GM12878 (cell line): Measurements from ENCODE around the gene CTDNEP1. TPM values are rescaled to one million over a fixed set of nuclear protein-coding genes. Genes with fewer than 3 reads are reported as not detected.

Source experiments
- ATAC-seq: fragments of 200-7000 bp; cut with Tn5 transposase; 3 replicates; pipeline ENCODE4 v1.9.1; 2020; ENCODE audit warnings: mild to moderate bottlenecking, moderate library complexity
- BruUV-seq: library from RNA; stranded (reverse); fragments of 400-500 nt; replicated peaks from 2 replicates; lab custom pipeline; 2021; lab: Mats Ljungman, UMichigan
- CTCF ChIA-PET: fragments of 300-600 bp; sonication (Branson Sonifier 250); formaldehyde crosslinking; extraction: SDS; loops from one replicate; lab custom pipeline; 2021; ENCODE audit warnings: inconsistent platforms; lab: Yijun Ruan, JAX
- POLR2A ChIA-PET: fragments of 350-600 bp; formaldehyde crosslinking; extraction: SDS; loops from one replicate; lab custom pipeline; 2021; ENCODE audit warnings: inconsistent platforms; lab: Charles Lee
- RAD21 ChIA-PET: fragments of 300-600 bp; sonication (Branson Sonifier 250); formaldehyde crosslinking; loops from one replicate; lab custom pipeline; 2023; ENCODE audit warnings: antibody characterized with exemption; ENCODE audit not compliant: unreplicated experiment; lab: Charles Lee
- SMC1A ChIA-PET: fragments of 300-600 bp; sonication (Branson Sonifier 250); formaldehyde crosslinking; loops from one replicate; lab custom pipeline; 2023; ENCODE audit not compliant: unreplicated experiment, uncharacterized antibody; lab: Charles Lee
- DNase-seq: peaks from one replicate; pipeline ENCODE4 v3.0.0-alpha.2; 2011; ENCODE audit warnings: low read depth, low spot score
- FAIRE-seq: peaks from 3 replicates; lab custom pipeline; 2011; peaks lifted over from hg19 to GRCh38; lab: Jason Lieb, UNC
- H2AFZ ChIP-seq: 2 replicates; pipeline ENCODE4 v1.6.0; 2011; ENCODE audit warnings: low read depth, low read length, control low read depth; ENCODE audit not compliant: control insufficient read depth
- H3K27ac ChIP-seq: 2 replicates; pipeline ENCODE4 v1.5.1; 2011; ENCODE audit warnings: control low read depth; ENCODE audit not compliant: control insufficient read depth, insufficient read depth
- H3K27me3 ChIP-seq, 2 experiments: replicated peaks in 1 of 2; 2 replicates each; pipeline versions ENCODE4 v1.6.0 to v1.6.1; 2011; ENCODE audit warnings: low read length in 1 of 2; ENCODE audit not compliant: control insufficient read depth in 2 of 2, insufficient read depth in 2 of 2
- H3K36me3 ChIP-seq, 2 experiments: 2 replicates each; pipeline ENCODE4 v1.5.1; 2011; ENCODE audit warnings: low read length in 1 of 2; ENCODE audit not compliant: control insufficient read depth in 2 of 2, insufficient read depth in 2 of 2
- H3K4me1 ChIP-seq: 2 replicates; pipeline ENCODE4 v1.6.1; 2011; ENCODE audit warnings: mild to moderate bottlenecking, low read length, moderate library complexity, mixed read lengths; ENCODE audit not compliant: control insufficient read depth, insufficient read depth
- H3K4me2 ChIP-seq: 2 replicates; pipeline ENCODE4 v1.6.0; 2011; ENCODE audit warnings: control low read depth; ENCODE audit not compliant: control insufficient read depth, insufficient read depth
- H3K4me3 ChIP-seq: fragments of 200-600 bp; sonication (generic); 2 replicates; pipeline ENCODE4 v1.5.1; 2016
- H3K79me2 ChIP-seq: 2 replicates; pipeline ENCODE4 v1.6.0; 2011; ENCODE audit warnings: low read length; ENCODE audit not compliant: control insufficient read depth, insufficient read depth
- H3K9ac ChIP-seq: 2 replicates; pipeline ENCODE4 v1.8.0; 2011; ENCODE audit warnings: low read length, control low read depth, mixed read lengths; ENCODE audit not compliant: control insufficient read depth, insufficient read depth
- H3K9me3 ChIP-seq: replicated peaks from 3 replicates; pipeline ENCODE4 v1.5.1; 2011; ENCODE audit warnings: mild to moderate bottlenecking, low read length; ENCODE audit not compliant: control insufficient read depth, insufficient read depth
- H4K20me1 ChIP-seq: 2 replicates; pipeline ENCODE4 v1.6.0; 2011; ENCODE audit not compliant: control insufficient read depth, insufficient read depth
- BMI1 ChIP-seq: fragments of 450-650 bp; IDR thresholded peaks from 2 replicates; pipeline ENCODE4 v1.6.1; 2016; ENCODE audit warnings: mild to moderate bottlenecking, moderate library complexity, borderline replicate concordance
- DPF2 ChIP-seq: fragments of 450-650 bp; IDR thresholded peaks from 2 replicates; pipeline ENCODE4 v1.6.1; 2017; ENCODE audit warnings: mild to moderate bottlenecking
- IKZF1 ChIP-seq: fragments of 450-650 bp; conservative IDR thresholded peaks from 2 replicates; pipeline ENCODE4 v1.6.1; 2017; ENCODE audit warnings: antibody characterized with exemption, mild to moderate bottlenecking
- JUND ChIP-seq: IDR thresholded peaks from 2 replicates; pipeline ENCODE4 v1.6.1; 2012; ENCODE audit warnings: low read depth, mild to moderate bottlenecking, low read length, improper control_type of control experiment, moderate library complexity
- NR2C2 ChIP-seq: IDR thresholded peaks from 2 replicates; pipeline ENCODE4 v1.6.1; 2011; ENCODE audit warnings: borderline replicate concordance, low read depth; ENCODE audit not compliant: control insufficient read depth, insufficient read length
- NRF1 ChIP-seq: conservative IDR thresholded peaks from 2 replicates; pipeline ENCODE4 v1.6.1; 2011; ENCODE audit warnings: mild to moderate bottlenecking, low read depth, low read length, improper control_type of control experiment
- RB1 ChIP-seq: fragments of 450-650 bp; formaldehyde crosslinking; IDR thresholded peaks from 2 replicates; pipeline ENCODE4 v1.6.1; 2017; ENCODE audit warnings: mild to moderate bottlenecking, borderline replicate concordance
- WGBS: methylation state at CpG from one replicate; pipeline ENCODE4 v1.1.6; 2016; ENCODE audit warnings: low lambda C conversion rate; ENCODE audit not compliant: insufficient replicate concordance, insufficient coverage; ENCODE audit errors: missing lambda C conversion rate; 5-methylcytosine and 5-hydroxymethylcytosine counted together
- in situ Hi-C: fragments of 300-500 bp; cut with MboI; formaldehyde crosslinking; loops from 9 replicates; pipeline ENCODE4 v1.14.3; 2018; ENCODE audit warnings: mixed read lengths
- intact Hi-C: fragments of 100-400 bp; cut with micrococcal nuclease; formaldehyde crosslinking; loops from one replicate; pipeline ENCODE4 v1.14.2; 2022; ENCODE audit not compliant: unreplicated experiment
- polyA plus RNA-seq, 11 experiments: library from polyadenylated mRNA; depleted of rRNA in 4 of 11; unstranded in 6 of 11; stranded (reverse) in 5 of 11; fragments of >200 nt; fragmentation: Nextera tagmentation in 4 of 11; fragmentation: Illumina TruSeq in 1 of 11; extraction: Ambion mirVana in 4 of 11; extraction: Trizol in 1 of 11; gene quantifications; 1 replicate in 1 of 11; 2 replicates in 10 of 11; pipeline versions ENCODE4 v1.2.1 to v1.2.3, GENCODE V29; 2011 to 2016; ENCODE audit warnings: inconsistent platforms in 2 of 11, missing spikeins in 2 of 11, low read depth in 1 of 11
- total RNA-seq, 4 experiments: library from RNA; depleted of rRNA in 3 of 4; stranded (reverse); fragments of >200 nt in 3 of 4; fragmentation: Illumina TruSeq in 1 of 4; extraction: Trizol in 1 of 4; gene quantifications; 2 replicates each; pipeline versions ENCODE4 v1.2.1 to v1.2.3, GENCODE V29; 2013 to 2021
- TF ChIP-seq, protein P1 (sequence below): IDR thresholded peaks from 2 replicates; pipeline ENCODE4 v1.6.1; 2012; ENCODE audit warnings: improper control_type of control experiment, low read depth, low read length; ENCODE audit not compliant: insufficient replicate concordance

CTDNEP1 gene
- total and polyA plus RNA-seq, 10 of the 15 experiments (the other 5 are each of a cell fraction or from before 2014, with no cell fraction given) = 23.7 to 176 (median 30.3) TPM

DNA sequence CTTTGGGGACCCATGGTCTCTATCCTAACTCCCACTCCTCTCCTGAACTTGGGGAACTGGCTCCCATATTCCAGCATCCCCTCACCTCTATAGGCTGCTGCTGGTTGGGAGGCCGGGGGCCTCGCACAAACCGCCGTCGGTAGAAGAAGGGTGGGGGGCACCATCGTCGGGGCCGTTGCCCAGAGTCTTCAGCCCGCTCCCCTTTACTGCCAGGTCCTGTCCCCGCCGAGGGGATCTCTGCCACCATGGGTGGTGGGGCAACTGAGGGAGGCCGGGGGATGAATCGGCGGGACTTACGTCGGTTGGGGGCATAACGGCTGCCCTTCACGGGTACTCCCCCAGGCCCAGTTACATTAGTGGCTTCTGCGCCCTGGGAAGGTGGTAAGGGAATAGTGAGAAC is 38.6 kb upstream of the CTDNEP1 start:
- Histone ChIP-seq H3K4me3 (no peak overlapping the region), H3K4me2 (no peak overlapping the region), H3K36me3 (no peaks in the 10 kb centered on the region), H3K9ac (no peak overlapping the region), H2AFZ (no peak overlapping the region), H3K27ac (no peak overlapping the region), H3K79me2 (no peaks in the 10 kb centered on the region), H3K4me1 (peaks cover 3% of the 10 kb centered on the region), H4K20me1 (no peaks in the 10 kb centered on the region; the same call in 1 of the 2 replicates)
- DNase-seq (no peak), ATAC-seq (no peak), FAIRE-seq (no peak)
- ChIA-PET SMC1A (no interaction called here), RAD21 (no interaction called here), POLR2A (no interaction called here)
- in situ Hi-C loops = no loop called here
- TF ChIP-seq, protein P1, sequence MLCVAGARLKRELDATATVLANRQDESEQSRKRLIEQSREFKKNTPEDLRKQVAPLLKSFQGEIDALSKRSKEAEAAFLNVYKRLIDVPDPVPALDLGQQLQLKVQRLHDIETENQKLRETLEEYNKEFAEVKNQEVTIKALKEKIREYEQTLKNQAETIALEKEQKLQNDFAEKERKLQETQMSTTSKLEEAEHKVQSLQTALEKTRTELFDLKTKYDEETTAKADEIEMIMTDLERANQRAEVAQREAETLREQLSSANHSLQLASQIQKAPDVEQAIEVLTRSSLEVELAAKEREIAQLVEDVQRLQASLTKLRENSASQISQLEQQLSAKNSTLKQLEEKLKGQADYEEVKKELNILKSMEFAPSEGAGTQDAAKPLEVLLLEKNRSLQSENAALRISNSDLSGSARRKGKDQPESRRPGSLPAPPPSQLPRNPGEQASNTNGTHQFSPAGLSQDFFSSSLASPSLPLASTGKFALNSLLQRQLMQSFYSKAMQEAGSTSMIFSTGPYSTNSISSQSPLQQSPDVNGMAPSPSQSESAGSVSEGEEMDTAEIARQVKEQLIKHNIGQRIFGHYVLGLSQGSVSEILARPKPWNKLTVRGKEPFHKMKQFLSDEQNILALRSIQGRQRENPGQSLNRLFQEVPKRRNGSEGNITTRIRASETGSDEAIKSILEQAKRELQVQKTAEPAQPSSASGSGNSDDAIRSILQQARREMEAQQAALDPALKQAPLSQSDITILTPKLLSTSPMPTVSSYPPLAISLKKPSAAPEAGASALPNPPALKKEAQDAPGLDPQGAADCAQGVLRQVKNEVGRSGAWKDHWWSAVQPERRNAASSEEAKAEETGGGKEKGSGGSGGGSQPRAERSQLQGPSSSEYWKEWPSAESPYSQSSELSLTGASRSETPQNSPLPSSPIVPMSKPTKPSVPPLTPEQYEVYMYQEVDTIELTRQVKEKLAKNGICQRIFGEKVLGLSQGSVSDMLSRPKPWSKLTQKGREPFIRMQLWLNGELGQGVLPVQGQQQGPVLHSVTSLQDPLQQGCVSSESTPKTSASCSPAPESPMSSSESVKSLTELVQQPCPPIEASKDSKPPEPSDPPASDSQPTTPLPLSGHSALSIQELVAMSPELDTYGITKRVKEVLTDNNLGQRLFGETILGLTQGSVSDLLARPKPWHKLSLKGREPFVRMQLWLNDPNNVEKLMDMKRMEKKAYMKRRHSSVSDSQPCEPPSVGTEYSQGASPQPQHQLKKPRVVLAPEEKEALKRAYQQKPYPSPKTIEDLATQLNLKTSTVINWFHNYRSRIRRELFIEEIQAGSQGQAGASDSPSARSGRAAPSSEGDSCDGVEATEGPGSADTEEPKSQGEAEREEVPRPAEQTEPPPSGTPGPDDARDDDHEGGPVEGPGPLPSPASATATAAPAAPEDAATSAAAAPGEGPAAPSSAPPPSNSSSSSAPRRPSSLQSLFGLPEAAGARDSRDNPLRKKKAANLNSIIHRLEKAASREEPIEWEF = no peak
- TF ChIP-seq BMI1 (no peak), JUND (no peak), IKZF1 (no peak), NR2C2 (no peak), DPF2 (no peak), RB1 (no peak), NRF1 (no peak)
- TF ChIP-seq, all 136 proteins: peak for 0
- Histone ChIP-seq H3K9me3 (no peaks in the 10 kb centered on the region), H3K27me3 (peaks cover 3 to 6% of the 10 kb centered on the region in 2 experiments)
- no TSS peak for BruUV-seq
- intact Hi-C loops = no loop called here
- 59% methylated on average over 19 of the region's 19 CpGs for WGBS
- CTCF ChIA-PET = interaction anchor here (1.5 kb wide), 1 partner anchor 8 kb away, joined by 6 read pairs; no protein-coding TSS in a partner anchor
